ENCODE measurements around the gene NIFK.
A peak's percentile ranks its signal among the peaks of the same experiment; 100 is the strongest.

Gene NIFK

GRCh38 chr2:121711481-121711880 is 25.2 kb downstream of the NIFK start:
- TF ChIP-seq, protein P1, sequence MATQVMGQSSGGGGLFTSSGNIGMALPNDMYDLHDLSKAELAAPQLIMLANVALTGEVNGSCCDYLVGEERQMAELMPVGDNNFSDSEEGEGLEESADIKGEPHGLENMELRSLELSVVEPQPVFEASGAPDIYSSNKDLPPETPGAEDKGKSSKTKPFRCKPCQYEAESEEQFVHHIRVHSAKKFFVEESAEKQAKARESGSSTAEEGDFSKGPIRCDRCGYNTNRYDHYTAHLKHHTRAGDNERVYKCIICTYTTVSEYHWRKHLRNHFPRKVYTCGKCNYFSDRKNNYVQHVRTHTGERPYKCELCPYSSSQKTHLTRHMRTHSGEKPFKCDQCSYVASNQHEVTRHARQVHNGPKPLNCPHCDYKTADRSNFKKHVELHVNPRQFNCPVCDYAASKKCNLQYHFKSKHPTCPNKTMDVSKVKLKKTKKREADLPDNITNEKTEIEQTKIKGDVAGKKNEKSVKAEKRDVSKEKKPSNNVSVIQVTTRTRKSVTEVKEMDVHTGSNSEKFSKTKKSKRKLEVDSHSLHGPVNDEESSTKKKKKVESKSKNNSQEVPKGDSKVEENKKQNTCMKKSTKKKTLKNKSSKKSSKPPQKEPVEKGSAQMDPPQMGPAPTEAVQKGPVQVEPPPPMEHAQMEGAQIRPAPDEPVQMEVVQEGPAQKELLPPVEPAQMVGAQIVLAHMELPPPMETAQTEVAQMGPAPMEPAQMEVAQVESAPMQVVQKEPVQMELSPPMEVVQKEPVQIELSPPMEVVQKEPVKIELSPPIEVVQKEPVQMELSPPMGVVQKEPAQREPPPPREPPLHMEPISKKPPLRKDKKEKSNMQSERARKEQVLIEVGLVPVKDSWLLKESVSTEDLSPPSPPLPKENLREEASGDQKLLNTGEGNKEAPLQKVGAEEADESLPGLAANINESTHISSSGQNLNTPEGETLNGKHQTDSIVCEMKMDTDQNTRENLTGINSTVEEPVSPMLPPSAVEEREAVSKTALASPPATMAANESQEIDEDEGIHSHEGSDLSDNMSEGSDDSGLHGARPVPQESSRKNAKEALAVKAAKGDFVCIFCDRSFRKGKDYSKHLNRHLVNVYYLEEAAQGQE (IDR thresholded peaks at IDR 0.05; ENCODE audit: low read depth): peak; percentile 40; the same call in 1 of the 2 replicates

DNA sequence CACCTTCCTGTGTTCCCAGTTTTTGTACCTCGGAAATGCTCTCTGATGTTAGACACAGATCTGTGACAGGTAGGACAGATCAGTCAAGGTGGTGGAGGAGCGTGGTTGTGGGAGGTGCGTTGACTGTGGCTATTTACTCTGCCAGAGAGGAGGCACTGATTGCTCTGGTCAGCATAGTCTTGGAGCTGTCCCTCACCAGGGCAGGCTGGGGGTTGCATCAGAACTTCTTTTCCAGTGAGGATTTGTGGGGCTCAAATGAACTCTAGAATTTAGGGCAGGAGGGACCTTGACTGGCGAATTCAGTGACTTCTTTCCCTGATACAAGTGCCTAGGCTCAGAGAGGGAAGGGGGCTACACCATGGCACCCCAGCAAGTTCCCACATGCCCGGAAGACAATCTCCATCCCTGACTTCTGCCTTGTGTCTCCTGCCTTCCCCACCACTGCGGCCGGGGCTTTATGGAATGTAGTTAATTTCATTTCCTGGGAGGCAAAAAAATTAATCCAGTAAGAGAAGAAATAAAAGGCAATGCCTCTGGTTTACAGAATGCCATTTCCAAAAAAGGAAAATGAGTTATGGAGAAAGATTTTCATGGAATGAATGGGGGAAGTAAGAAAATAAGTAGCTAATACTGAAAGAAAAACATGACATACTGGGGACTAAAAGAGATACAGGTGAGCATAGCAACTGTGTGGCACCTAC is 26.1 kb downstream of the NIFK start:
- no peak for TF ChIP-seq EP300 (IDR thresholded peaks at IDR 0.05; ENCODE audit: borderline replicate concordance)
- no peak for TF ChIP-seq TEAD4 (IDR thresholded peaks at IDR 0.05)
- TF ChIP-seq ZBTB7A (IDR thresholded peaks at IDR 0.05; ENCODE audit: low read depth): no peak
- no peak for TF ChIP-seq FOXM1 (IDR thresholded peaks at IDR 0.05; ENCODE audit: borderline replicate concordance, low read depth)
- TF ChIP-seq RAD21 (IDR thresholded peaks at IDR 0.05; ENCODE audit: low read depth): no peak
- no peak for TF ChIP-seq CEBPB (IDR thresholded peaks at IDR 0.05)
- TF ChIP-seq TAF1 (IDR thresholded peaks at IDR 0.05; ENCODE audit: low read depth): no peak
- TF ChIP-seq CREB1 (IDR thresholded peaks at IDR 0.05; ENCODE audit: low read depth): no peak
- TF ChIP-seq YY1 (IDR thresholded peaks at IDR 0.05; ENCODE audit: low read depth): no peak
- no peak for TF ChIP-seq EGR1 (IDR thresholded peaks at IDR 0.05)
- TF ChIP-seq TCF12 (IDR thresholded peaks at IDR 0.05; ENCODE audit: low read depth): no peak
- TF ChIP-seq, protein P2, sequence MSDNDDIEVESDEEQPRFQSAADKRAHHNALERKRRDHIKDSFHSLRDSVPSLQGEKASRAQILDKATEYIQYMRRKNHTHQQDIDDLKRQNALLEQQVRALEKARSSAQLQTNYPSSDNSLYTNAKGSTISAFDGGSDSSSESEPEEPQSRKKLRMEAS (IDR thresholded peaks at IDR 0.05): no peak
- TF ChIP-seq, protein P1 (IDR thresholded peaks at IDR 0.05; ENCODE audit: low read depth): no peak
- TF ChIP-seq NFIC (IDR thresholded peaks at IDR 0.05): no peak
- TF ChIP-seq, protein P3, sequence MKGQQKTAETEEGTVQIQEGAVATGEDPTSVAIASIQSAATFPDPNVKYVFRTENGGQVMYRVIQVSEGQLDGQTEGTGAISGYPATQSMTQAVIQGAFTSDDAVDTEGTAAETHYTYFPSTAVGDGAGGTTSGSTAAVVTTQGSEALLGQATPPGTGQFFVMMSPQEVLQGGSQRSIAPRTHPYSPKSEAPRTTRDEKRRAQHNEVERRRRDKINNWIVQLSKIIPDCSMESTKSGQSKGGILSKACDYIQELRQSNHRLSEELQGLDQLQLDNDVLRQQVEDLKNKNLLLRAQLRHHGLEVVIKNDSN (IDR thresholded peaks at IDR 0.05): no peak

GRCh38 chr2:121709776-121710469 is 26.8 kb downstream of the NIFK start:
- TF ChIP-seq TAF1 (IDR thresholded peaks at IDR 0.05; ENCODE audit: low read depth) (no peak), NFIC (IDR thresholded peaks at IDR 0.05) (0 out of 2 replicates have a peak, but pooled peaks have one; percentile 20)

GRCh38 chr2:121707920-121708361 is 28.7 kb downstream of the NIFK start:
- TF ChIP-seq EGR1 (IDR thresholded peaks at IDR 0.05): no peak
- TF ChIP-seq, protein P3 (IDR thresholded peaks at IDR 0.05): no peak

DNA sequence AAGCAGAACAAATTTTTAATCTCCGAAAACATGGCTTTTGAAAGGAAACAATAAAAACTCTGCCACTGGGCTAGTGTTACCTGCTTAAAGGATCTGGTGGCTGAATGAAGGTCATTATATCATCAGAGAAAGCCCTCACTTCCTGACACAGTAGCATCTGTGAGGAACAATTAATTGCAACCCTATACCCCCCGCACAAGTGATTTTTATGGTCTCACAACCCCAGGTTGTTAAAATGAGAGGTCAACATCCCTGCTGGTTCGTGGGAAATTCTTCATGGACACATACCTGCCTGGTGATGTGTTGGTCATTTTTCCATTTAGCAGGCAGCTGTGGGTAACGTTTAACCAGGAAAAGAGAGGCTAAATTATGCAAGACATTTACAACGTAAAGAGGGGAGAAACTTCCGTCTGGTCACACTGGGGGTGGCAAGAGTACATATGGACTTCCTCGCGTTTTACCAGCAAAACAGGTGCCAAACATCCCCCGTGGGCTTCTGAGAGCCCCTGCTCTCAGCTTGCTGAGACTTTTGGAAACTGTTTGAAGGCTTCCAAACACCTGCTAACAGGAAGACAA is 29.2 kb downstream of the NIFK start:
- TF ChIP-seq, protein P3 (IDR thresholded peaks at IDR 0.05): no peak
- TF ChIP-seq TAF1 (IDR thresholded peaks at IDR 0.05; ENCODE audit: low read depth): no peak
- peak; percentile 45; the same call in 1 of the 2 replicates for TF ChIP-seq EP300 (IDR thresholded peaks at IDR 0.05; ENCODE audit: borderline replicate concordance)
- peak; percentile 66; the same call in 1 of the 2 replicates for TF ChIP-seq TEAD4 (IDR thresholded peaks at IDR 0.05)
- TF ChIP-seq, protein P2 (IDR thresholded peaks at IDR 0.05): no peak
- peak; percentile 65; the same call in 1 of the 2 replicates for TF ChIP-seq TCF12 (IDR thresholded peaks at IDR 0.05; ENCODE audit: low read depth)

DNA sequence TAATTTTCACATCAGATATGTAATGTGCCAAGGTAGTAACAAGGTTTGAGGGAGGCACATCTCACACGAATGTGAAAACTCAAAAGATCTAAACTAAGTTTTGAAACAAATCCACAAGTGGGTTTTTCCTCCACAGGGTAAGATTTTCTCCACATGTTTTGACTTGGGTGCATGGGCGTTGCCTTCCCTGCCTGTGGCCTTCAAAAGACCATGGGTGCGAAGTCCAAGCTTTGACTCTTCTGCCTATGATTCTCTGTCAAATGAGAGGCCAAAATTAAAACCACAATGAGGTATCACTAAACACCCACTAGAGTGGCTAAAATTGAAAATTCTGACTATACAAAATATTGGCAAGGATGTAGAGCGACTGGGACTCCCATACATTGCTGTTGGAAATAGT is 30.7 kb downstream of the NIFK start:
- no peak for TF ChIP-seq FOXM1 (IDR thresholded peaks at IDR 0.05; ENCODE audit: borderline replicate concordance, low read depth)
- TF ChIP-seq, protein P2 (IDR thresholded peaks at IDR 0.05): no peak
- TF ChIP-seq YY1 (IDR thresholded peaks at IDR 0.05; ENCODE audit: low read depth): no peak
- TF ChIP-seq TAF1 (IDR thresholded peaks at IDR 0.05; ENCODE audit: low read depth): no peak
- no peak for TF ChIP-seq CEBPB (IDR thresholded peaks at IDR 0.05)
- TF ChIP-seq, protein P1 (IDR thresholded peaks at IDR 0.05; ENCODE audit: low read depth): no peak
- TF ChIP-seq NFIC (IDR thresholded peaks at IDR 0.05): no peak

Data from Ishikawa (cell line).